GM19023 (cell line): ENCODE results near the gene ADGRL3.
"Not testable (repeated sequence)": the region's sequence is repeated elsewhere in the genome, so short reads cannot be mapped to it uniquely, and the experiment has no call there.

ENCODE experiments used
- ATAC-seq: cut with Tn5 transposase; IDR thresholded peaks from one replicate; pipeline ENCODE4 v1.9.1; 2021; ENCODE audit warnings: mild to moderate bottlenecking, moderate library complexity; ENCODE audit not compliant: unreplicated experiment

ADGRL3 gene

DNA sequence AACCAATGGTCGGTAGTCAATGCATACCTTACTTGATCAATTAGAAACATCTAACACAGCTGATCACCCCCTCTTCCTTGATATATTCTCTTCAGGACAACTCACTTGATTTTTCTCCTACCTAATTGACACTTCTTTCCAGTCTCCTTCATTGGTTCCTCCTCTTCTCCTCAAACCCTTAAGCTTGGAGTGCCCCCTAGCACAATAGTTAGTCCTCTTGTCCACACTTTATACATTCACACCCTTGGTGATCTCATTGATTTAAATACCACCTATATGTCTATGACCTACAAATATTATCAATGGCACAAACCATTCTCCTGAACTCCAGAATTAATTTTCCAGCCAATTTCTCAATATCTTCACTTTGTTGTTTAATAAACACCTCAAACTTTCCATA, 724.0 kb downstream of the ADGRL3 start:
- ATAC-seq: no peak

DNA sequence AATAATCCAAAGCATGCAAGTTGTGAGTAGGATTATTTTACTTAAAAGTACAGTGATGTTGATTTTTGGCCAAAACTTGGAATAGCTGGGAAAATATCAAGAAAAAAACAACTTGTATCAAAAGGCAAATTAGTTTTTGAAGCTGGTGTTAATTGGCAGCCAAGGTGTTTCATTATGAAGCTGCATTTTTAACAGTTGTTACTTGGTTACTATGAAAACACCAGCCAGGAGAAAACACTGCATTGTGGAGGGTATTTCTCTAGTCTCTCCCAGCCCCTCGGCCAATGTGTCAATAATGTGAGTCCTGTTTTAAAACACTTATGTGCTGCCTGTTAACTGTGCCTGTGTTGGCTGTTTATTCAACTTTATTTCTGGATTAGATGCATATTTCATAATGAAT, 733.4 kb downstream of the ADGRL3 start:
- no peak for ATAC-seq

- no peak for ATAC-seq
Observed at GRCh38 chr4:61934198-61934597, 734.1 kb downstream of the ADGRL3 start.

DNA sequence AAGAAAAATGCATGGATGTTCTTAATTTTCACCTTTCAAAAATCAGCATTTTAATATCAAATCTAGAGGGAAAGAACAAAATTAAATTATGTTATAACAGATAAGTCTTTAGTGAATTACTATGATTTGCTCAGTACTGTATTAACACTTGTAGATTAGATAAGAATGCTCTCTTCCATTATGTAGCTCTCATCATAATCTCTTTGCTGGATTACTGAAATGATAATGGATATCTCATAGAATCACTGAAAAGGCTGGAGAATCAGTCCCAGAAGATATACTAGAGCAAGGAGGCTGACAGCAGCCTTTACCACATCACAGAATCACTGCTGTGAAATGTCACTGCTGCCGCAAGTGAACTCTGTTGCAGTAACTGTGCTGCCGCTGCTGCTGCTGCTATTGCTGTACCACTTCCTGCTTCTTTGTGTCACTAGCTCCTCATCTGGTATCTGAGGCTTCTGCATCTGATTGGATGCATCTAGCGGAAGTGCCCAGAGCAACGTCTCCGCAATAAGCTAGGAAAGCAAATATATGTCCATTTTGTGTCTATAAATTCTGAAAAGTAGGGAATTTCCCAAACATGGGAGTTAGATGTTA, 738.2 kb downstream of the ADGRL3 start:
- ATAC-seq: no peak

DNA sequence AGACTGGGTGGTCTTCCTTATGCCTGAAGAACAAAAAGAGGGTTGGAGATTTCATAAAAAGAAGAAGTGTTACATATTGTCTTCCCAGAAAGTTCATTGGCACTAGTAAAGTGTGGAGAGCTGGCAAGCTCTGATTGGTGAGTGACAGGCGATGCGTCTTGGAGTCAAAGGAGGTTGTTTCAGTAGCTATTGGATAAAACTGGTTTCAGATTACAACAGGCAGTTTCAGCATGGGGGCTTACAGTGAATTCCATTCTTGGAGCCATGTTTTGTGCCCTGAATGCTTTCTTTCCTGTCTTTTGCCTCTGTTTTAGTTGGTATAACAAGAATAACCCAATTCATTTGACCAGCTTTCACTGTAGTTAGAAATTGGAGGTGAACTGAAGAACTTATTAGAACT, 750.5 kb downstream of the ADGRL3 start:
- no peak for ATAC-seq

DNA sequence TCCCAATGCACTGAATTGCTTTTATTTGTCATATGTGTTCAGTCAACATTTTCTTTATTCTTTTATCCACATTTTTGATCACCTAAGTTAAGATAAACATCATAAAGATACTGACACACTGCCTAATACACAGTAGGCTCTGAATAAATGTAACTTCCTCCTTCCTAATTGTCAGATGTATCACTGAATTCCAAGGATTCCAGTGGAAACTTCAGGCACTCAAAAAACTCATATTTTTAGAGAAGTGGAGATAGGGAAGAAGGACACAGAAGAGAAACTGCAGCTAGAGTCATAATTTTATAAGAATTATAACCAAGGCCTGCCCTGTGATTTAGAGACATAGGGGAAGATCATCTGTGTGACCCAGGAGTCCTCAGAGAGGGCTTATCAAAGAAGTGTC, 753.3 kb downstream of the ADGRL3 start:
- ATAC-seq: no peak

GRCh38 chr4:61958591-61958990, 758.5 kb downstream of the ADGRL3 start:
- no peak for ATAC-seq

DNA sequence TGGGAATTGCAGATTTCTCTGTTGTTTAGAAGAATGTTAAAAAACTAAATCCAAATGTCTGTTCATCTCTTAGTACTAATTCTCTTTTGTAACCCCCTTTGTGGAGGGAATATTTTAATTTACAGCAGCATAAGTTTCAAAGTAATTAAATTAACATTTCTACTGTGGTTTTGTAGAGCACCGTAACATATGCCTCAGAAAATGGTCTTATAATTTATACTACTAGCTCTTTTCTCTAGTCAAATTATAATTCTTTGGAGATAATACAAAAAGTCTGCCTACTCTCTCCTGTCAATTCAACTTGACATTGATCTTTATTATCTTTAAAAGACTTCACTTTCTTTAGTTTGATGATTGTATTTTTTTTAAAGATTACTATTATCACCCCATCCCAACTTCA, 759.0 kb downstream of the ADGRL3 start:
- ATAC-seq: no peak

- ATAC-seq: no peak
Observed at GRCh38 chr4:61984260-61984909, 784.3 kb downstream of the ADGRL3 start.

DNA sequence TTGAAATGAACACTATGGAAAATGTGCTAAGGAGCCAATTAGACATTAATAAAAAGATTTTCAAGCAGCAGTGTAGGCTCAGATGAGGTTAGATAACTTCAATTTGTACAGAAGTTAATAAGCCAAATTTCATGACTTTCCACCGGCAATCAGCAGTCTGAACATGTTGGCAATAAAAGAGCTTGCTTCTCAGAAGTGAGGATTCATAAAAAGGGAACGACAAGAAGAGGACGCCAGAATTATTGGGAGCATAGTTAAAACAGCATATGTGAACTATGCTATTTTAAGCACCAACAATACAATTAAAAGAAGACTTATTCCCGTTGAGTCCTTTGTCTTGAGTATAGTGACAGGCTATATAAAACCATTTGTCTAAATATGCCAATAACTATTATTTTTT, 785.3 kb downstream of the ADGRL3 start:
- no peak for ATAC-seq

DNA sequence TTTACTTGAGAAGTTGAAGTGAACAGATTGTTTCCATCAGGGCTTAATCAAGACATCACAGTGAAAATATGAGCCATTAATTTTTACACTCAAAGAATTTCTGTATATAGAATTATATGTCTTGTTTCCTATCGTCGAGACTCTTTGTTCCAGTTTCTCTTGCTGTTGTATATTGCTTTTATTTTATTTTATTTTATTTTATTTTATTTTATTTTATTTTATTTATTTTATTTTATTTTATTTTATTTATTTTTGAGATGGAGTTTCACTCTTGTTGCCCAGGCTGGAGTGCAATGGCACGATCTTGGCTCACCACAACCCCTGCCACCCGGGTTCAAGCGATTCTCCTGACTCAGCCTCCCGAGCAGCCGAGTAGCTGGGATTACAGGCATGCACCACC, 786.8 kb downstream of the ADGRL3 start:
- ATAC-seq: not testable (repeated sequence)

GRCh38 chr4:61992351-61992750, 792.2 kb downstream of the ADGRL3 start:
- no peak for ATAC-seq

DNA sequence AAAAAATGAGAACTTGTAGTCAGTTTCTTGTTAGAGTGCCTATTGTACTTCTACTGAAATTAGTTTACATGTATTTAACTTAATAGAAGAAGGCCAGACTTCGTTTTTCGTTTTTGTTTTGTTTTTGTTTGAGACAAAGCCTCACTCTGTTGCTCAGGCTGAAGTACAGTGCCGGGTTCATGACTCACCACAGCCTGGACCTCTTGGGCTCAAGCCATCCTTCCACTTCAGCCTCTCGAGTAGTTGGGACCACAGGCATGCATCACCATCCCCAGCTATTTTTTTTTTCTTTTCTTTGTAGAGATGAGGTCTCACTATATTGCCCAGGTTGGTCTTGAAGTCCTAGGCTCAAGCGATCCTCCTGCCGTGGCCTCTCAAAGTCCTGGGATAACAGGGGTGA, 793.9 kb downstream of the ADGRL3 start:
- ATAC-seq: no peak

DNA sequence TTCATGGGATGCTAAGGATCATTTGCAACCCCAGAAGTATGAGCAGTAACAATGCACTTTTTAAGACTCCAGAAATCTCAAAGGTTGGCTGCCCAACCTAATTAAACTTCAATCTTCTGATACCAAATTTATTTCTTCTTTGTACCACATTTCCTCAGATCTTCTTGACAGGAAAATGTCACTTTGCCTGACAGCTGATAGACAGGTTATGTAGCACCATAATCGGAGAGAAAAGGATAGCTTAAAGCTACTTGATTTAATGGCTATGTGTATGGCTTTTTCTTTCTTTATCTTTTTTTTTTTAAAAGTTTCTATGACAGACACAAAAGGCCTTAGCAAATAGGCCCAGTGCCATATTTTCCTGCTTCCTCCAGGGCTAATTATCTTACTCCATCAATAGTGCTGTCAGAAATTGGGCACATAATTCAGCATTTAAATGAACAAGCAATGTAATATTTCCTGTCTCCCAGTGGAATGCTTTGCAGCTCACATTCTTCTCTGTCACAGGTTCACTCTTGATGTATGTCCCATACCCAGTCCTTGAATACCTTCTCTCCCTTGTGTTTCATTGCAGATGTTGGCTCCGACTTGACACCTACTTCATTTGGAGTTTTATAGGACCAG, 795.7 kb downstream of the ADGRL3 start:
- no peak for ATAC-seq

- ATAC-seq: no peak
Observed at GRCh38 chr4:61996943-61997342, 796.8 kb downstream of the ADGRL3 start.

DNA sequence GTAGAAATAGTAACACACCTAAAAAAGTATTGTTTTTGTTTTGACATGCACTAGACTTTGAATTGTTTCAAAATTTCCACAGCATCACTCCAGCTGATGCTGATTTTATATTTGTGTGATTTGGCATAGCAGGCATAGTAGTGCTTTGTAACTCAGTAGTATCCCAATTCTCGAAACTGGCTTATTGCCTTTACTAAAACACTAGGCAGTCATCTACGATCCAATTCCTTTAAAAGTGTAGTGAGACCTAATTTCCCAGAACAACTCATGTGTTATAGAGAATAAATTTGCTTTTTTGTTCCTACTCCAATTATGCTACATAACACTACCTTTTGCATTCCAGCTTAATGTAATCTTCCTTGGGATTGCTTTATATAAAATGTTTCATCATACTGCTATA, 797.7 kb downstream of the ADGRL3 start:
- ATAC-seq: no peak

DNA sequence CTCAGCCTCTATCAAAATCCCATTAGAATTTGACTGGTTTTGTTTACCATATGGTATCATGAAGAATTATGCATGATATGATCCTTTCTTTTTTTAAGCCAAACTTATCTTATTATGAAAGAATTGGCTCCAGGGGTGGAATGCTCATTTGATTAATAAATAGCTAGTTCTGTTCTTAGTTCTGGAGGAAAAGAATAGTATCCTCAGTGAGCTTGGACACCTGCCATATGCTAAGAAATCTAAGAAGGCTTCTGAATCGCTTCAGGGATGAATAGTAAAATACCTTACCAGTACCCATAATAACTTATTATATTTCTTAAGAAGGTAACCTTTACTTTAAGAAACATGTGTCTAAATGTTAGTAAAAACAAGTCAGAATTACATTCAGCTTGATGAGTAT, 803.6 kb downstream of the ADGRL3 start:
- no peak for ATAC-seq

- no peak for ATAC-seq
Observed at GRCh38 chr4:62004881-62005280, 804.8 kb downstream of the ADGRL3 start.

DNA sequence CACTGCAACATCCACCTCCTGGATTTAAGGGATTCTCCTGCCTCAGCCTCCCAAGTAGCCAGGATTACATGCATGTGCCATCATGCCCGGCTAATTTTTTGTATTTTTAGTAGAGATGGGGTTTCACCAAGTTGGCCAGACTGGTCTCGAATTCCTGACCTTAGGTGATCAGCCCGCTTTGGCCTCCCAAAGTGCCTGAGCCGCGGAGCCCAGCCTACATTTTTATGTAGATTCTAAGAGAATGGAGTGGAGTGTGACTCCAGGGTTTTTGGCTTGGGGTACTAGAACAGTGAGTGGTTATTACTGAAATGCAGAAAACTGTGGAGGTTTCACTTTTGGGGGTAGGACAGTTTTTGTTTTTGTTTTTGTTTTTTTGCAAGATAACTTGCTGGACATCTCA, 806.0 kb downstream of the ADGRL3 start:
- ATAC-seq: no peak

DNA sequence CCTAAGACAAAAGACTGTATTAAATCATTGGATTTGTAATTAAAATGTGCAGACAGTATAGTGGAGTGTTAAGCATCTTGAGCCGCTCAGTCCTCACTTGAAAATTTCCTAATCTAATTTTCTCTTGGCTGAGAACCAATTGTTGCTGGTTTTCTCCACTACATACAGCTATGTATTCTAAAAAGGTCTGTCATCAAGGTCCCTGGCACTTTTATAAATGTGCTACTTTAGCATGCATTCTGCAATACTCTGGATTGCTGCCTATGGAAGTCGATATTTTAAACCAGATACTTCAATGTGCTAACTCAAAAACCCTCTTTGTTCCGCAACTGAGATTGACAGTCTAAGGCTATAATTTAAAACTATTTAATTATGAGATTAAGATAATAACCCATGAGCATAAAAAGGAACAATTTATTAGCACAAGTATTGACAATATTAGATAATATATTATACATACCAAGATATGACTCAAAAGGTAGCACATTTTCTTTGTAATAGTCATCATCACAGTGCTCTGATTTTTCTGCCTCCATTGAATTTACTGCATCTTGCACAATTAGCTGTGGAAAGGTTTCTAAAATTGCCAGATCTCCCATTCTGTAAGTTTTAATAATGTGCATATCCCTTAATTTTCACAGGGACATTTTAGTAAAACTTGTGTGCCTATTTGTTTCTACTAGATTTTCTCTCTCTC, 815.1 kb downstream of the ADGRL3 start:
- no peak for ATAC-seq

DNA sequence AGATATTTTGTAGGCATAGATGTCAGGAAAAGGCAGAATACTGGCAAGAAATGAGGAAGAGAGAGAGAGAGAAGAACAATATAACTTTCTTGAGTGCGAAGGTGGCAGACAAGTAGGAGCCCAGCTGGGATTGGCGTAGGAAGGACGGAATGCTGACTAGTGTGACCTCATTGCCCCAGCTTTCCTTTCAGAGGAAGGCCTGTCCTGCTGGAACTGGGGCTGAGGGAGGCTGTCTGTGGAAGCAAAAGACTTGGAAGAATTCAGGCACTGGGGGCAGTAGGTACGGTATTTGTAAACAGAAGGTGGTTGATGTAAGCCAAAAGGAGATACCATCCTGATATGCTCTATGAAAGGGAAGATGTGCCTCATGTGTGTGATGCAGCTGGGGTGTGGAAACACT, 818.4 kb downstream of the ADGRL3 start:
- ATAC-seq: no peak

GRCh38 chr4:62023633-62024032, 823.5 kb downstream of the ADGRL3 start:
- ATAC-seq: no peak
